HG02981 (cell line): ENCODE data around the gene MINK1.
"Not testable (repeated sequence)": the region's sequence is repeated elsewhere in the genome, so short reads cannot be mapped to it uniquely, and the experiment has no call there.

Experiments used
- ATAC-seq: cut with Tn5 transposase; IDR thresholded peaks from one replicate; pipeline ENCODE4 v1.9.1; 2021; ENCODE audit warnings: mild to moderate bottlenecking, moderate library complexity; ENCODE audit not compliant: unreplicated experiment

The MINK1 gene

DNA sequence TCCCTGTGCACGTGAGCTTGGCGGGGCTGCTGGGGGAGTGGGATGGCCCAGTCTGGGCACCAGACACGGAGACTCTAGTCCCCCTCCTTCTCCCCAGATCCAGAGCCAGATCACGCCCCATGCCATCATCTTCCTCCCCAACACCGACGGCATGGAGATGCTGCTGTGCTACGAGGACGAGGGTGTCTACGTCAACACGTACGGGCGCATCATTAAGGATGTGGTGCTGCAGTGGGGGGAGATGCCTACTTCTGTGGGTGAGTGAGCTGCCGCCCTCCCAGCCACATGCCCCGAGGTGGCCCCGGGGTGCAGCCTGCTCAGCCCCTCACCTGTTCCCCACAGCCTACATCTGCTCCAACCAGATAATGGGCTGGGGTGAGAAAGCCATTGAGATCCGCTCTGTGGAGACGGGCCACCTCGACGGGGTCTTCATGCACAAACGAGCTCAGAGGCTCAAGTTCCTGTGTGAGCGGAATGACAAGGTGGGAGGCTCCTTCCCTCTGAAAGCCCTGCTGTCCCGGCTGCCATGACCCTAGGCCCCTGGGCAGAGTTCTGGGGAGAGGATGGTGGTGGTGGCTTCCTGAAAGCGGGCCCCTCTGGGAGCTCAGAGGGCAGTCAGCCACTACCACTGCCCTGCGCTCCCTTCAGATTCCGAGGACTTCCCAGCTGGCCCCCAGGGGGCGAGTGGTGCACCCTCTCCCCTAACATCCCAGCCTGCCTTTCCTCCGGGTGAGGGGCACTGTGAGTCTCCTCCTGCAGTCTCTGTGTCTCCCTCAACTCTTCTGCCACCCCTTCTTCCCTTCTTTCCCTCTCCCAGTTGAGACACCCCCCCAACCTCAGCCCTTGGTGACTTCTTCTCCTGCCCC, 63.4 kb downstream of the MINK1 start:
- no peak for ATAC-seq

DNA sequence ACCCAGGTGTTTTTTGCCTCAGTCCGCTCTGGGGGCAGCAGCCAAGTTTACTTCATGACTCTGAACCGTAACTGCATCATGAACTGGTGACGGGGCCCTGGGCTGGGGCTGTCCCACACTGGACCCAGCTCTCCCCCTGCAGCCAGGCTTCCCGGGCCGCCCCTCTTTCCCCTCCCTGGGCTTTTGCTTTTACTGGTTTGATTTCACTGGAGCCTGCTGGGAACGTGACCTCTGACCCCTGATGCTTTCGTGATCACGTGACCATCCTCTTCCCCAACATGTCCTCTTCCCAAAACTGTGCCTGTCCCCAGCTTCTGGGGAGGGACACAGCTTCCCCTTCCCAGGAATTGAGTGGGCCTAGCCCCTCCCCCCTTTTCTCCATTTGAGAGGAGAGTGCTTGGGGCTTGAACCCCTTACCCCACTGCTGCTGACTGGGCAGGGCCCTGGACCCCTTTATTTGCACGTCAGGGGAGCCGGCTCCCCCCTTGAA, 64.1 kb downstream of the MINK1 start:
- ATAC-seq: no peak

DNA sequence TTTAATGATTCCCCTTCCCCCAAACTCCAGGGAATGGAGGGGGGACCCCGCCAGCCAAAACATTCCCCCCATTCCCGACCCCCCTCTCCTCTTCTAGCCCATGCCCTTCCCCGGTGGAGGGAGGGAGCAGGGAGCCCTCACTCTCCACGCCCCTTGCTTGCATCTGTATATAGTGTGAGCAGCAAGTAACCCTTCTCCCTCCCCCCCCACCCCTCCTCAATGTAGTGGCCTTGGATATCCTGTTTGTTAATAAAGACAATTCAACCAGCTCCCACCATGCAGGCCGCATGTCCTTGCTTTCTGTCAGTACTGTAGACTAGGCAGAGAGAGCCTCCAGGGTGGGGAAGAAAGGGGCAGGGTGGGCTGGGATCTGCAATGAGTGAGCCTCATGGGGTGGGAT, 64.6 kb downstream of the MINK1 start:
- no peak for ATAC-seq

DNA sequence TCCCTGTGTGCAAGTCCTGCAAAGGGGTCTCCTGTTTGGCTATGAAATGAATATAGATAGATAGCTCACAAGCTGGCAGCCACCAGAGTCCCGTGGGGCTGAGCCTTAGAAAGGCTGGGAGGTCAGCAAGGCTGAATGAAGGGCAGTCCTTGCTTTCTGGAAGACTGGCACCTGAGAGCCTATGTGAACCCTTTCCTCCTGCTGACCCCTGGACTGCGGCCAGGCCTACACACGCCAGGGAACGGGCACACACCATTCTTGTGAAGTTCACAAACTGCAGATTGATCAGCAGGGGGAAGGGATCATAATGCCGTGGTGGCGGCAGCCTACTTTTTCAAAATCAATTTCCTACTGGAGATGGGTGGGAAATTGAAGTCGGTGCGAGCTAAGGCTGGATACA, 65.2 kb downstream of the MINK1 start:
- ATAC-seq: no peak

DNA sequence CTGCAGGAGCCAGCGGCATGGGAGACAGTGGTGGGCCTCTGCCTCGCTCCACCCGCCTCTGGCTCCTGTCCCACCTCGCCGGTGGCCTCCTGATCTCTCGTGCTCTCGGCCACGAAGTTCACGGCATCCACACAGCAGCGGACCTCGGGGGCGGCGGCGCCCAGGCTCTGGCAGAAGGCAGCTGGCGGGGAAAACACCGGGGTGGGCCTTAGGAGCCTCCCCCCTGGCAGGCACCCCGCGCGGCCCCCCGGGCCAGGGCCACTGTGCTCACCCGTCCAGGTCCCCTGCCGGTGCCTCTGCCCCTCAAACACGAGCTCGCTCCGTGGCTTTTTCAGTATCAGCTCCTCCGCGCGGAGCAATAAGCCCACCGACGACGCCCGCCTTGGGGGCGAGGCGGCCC, 65.8 kb downstream of the MINK1 start:
- no peak for ATAC-seq

DNA sequence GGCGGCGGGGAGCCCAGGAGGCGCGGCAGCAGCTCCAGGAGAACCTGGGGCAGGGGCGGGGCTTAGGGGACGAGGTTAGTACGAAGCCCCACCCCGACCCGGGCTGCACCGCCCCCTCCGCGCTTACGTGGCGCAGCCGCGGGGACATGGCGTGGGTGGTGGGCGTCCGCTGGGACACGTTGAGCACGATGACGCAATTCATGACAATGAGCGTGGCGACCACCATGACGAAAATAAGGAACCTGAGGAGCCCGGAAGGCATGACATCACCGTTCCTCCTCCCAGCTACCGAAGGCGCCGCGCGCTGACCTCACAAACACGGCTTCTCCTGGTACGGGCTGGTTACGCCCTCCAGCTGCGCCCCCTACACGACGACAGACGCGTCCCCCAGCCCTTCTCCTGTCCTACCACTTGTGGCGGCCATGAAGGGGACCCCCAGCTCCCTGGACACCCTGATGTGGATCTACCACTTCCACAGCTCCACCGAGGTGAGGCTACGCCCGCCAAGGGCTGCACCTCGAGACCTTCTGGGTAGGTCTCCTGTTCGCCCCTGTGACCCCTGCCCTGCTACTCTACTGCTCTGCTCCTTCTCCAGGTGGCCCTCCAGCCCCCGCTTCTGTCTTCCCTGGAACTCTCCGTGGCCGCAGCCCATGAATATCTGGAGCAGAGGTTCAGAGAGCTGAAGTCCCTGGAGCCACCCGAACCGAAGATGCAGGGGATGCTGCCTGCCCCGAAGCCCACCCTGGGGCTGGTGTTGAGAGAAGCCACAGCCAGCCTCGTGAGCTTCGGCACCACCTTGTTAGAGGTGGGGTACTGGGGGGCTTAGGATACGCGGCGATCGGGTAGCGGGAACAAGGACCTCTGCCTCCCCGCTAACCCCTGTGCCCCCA, 66.4 kb downstream of the MINK1 start, which contains the start of gene C17orf107:
Gene C17orf107 (plus strand): TSS at position 196 of the 890 bp plus-strand sequence. CDS start 227 bp downstream, at position 423.
- no peak for ATAC-seq

DNA sequence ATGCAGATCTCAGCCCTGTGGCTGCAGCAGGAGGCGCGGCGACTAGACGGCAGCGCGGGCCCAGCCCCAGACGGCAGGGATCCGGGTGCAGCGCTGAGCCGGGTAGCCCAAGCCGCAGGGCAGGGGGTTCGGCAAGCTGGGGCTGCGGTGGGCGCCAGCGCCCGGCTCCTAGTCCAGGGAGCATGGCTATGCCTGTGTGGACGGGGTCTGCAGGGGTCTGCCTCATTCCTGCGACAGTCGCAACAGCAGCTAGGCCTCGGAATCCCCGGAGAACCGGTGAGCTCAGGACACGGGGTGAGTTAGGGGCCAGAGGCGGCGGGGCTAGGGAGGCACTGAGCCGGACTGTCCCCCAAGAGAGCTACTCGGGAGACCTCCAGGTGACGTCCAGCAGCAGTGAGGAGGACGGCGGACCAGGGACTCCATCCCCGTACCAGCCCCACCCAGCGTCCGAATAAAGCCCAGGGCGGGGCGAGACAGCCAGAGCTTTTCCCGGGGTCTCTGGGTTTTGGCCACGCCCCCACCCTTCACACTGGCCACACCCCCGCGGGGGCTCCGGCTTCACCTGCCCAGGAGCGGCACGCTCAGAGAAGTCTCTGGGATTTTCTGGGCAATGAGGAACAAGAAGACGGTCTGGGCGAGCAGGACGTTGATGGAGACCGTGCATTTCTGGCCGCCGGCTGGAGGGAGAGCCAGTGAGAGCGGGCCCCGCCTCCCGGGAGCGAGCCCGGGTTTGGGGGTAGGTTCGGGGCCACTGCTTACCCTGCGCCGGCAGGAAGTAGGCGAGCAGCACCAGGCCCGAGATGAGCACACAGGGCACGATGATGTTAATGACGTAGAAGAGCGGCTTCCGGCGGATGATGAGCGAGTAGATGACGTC, 67.3 kb downstream of the MINK1 start:
- no peak for ATAC-seq

DNA sequence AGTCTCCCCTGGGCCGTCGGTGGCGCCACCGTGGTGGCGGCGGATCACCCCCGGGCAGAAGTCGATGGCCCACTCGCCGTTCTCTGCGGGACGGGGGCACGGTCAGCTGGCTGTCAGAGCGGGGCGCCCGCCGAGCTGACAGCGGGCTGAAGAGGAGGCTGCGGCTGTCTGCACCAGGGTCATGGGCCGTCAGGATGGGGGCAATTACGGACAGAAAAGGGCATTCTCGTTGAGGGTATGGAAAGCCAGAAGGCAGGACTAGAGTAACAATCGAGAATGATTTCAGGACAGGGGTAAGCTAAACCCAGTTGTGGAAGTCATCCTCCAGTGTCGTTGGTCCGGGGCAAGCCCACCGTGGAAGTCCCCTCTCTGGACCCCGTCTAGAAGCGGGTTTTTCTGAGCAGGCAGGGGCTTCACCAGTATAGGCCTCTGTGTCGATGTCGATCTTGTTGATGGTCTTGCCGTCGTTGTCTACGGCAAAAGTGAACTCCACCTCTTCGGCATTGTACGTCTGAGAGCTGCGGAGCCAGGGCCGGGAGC, 68.0 kb downstream of the MINK1 start:
- no peak for ATAC-seq

DNA sequence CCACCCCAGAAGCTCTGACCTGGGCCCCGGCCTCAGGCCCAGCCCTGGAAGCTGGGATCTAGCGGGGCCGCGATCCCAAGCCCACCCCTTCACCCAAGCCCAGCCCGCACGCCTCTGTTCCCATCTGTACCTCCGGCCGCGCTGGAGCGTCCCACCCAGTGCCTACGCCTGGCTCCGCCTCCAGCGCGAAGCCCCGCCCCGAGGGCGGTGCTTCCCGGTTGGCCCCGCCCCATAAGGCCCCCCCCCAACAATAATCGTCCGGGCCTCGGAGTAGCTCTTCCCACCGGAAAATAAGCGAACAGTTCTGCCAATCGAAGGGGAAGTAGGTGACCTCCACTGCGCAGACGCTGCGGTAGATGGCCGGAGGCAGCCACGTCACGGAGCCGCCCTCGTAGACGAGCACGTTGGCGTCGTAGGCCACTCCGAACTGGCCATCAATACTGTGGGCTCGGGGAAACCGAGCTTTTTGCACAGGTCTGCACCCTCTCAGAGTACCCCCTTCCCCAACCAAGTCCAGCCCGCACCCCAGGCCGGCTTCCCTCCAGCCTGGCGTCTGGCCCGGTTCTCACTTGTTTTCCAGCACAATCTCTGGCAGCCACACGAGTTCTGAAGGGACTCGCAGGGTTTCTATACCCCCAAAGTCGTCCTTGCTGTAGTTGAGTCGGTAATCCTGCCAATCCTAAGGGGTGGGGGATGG, 68.7 kb downstream of the MINK1 start:
- no peak for ATAC-seq

DNA sequence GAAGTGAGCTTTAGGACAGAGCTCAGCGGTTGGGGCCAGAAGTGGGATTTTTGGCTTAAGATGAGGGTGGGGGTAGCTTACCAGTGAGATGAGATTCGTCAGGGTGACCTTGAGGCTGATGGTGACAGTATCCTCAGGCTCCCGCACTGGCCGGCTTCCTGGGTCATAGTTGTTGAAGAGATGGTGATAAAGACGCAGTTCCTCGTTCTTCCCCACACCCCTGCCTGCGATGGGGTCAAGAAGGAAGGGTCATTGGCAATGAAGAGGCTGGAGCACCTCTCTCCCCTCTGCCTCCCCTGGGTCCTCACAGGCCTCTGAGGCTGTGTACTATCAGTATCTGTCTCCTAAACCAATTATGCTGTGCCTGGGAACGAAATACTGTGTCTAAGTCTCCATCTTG, 69.4 kb downstream of the MINK1 start:
- ATAC-seq: no peak

DNA sequence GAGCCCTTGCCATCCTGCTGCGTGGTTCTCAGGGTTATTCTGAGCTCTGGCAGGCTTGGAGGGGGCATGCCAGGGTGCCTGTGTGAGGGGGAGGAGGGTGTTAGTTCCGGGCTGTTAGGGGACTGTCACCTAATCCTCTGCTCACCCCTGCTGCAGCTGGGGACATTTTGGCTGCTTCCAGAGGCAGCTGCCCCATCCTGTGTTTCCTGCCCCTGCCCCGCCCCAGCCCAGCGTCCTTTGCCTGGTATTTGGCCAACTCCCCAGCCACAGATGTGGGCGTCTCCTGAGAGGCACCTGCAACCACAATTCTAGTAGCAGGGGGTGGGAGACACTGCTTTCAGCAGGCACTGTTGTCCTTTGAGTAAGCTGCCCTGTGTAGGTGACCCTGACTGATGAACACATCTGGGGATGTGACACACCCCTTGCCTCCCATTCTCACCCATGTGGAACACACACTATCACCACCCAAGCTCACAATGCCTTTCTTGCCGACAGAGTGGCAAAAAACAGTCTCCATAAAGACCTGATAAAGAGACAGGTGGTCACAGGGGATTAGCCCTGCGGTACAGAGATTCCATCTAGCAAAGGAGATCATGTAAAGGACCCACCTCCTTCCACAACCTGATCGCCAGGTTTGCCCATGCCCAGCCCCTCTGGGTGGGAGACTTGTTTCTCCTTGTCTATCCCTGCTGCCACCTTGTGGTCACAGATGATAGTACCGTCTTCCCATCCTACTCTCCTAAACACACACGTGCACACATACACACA, 70.1 kb downstream of the MINK1 start, which contains the start of gene CHRNE:
Gene CHRNE (minus strand): TSS at position 48 of the 768 bp plus-strand sequence. CDS start 35 bp downstream, at position 13.
- ATAC-seq: no peak

DNA sequence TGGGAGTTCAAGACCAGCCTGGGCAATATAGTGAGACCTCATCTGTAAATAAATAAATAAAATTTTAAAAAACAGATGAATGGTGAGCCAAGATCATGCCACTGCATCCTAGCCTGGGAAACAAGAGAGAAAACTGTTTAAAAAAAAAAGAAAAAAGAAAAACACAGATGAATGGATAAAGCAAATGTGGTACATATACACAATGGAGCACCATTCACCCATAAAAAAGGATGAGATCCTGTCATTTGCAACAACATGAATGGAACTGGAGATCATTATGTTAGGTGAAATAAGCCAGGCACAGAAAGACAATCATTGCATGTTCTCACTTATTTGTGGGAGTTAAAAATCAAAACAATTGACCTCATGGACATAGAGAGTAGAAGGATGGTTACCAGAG, 73.5 kb downstream of the MINK1 start:
- ATAC-seq: not testable (repeated sequence)

DNA sequence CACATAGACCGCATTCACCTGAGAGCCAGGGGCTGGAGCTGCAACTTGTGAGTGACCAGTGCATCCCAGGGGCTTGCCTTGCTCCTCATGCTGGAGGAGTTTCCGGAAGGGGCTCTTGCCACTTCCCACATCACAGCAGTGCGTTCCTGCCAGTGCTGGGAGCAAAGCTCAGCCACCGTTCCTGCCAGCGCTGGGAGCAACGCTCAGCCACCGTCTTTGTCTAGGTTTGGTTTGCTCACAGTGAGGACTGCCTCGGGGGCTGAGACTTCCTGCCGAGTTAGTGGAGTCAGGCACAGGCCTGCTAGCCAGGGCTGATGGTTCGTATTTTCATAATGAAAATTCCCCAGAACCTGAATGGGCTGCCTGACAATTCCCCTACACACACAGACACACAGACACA, 75.2 kb downstream of the MINK1 start:
- no peak for ATAC-seq

DNA sequence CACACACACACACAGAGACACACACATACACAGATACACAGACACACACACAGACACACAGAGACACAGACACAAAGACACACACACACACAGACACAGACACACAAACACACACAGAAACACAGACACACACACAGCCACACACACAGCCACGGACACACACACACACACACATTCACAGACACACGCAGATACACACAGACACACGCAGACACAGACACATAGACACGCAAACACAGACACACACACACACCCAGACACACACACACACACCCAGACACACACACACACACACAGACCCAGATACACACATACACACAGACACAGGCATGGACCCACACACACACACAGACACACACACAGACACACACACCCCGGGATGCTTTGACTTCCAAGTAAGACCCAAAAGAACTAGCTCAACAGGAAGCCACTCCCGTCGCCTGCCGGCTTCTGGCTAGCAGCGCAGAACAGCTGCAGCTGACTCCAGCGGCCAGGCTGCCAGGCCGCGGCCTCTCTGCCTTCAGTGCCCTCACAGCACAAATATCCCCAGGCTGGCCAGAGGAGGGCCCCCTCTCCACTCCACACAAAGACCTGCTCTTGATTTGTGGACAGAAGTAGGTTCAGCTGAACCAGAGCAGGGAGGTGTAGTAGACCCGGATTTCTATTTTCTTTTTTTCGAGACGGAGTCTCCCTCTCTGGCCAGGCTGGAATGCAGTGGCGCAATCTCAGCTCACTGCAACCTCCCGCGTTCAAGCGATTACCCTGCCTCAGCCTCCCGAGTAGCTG, 75.8 kb downstream of the MINK1 start:
- no peak for ATAC-seq

DNA sequence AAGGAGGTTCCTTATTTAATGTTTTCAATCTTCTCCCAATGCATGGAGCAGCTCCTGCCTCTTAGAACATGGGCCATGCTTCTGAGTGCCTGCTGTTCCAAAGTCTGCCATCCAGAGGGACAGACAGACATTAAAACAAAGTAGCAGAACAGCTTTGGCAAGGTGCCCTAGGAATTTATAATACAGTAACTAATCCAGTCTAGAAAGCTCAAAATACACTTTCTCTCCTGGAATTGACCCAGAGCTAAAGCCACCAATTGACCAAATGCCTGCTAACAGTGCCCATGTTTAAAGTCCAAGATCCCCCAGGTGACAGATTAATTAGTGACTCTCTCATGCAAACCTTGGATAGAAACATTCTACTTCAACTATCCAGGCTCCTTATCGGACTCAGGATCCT, 80.9 kb downstream of the MINK1 start:
- no peak for ATAC-seq

DNA sequence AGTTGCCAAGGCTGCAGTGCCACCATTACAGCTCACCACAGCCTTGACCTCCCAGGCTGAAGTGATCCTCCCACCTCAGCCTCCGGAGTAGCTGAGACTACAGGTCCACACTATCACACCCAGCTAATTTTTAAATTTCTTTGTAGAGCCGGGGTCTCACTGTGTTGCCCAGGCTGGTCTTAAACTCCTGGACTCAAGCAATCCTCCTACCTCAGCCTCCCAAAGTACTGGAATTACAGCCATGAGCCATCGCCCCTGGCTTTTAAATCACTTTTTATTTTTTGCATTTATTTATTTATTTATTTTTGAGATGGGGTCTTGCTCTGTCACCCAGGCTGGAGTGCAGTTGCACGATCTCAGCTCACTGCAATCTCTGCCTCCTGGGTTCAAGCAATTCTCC, 81.4 kb downstream of the MINK1 start:
- not testable (repeated sequence) for ATAC-seq

DNA sequence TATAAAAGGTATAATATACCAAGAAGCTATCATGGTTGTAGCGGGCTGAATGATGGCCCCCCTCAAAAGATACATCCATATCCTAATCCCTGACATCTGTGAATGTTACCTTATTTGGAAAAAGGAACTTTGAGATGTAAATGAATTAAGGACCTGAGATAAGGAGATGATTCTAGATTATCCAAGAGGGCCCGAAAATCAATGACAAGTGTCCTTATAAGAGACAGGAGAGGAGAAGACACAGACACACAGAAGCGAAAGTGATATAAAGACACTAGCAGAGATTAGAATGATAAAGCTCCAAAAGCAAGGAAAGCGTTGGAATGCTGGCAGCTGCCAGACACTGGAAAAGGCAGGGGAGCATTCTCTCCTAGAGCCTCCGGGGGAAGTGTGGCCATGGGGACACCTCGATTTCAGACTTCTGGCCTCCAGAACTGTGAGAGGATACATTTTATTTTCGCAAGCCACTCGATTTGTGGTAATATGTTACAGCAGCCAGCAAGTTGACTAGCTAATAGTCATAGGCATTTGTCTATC, 86.4 kb downstream of the MINK1 start:
- no peak for ATAC-seq
